Body of pancreas (tissue), 4 donors: ENCODE results near the gene KRT80.

ENCODE experiments used
- POLR2A ChIP-seq, 3 donors: fragments of 450-650 bp; IDR thresholded peaks; one replicate each; pipeline ENCODE4 v1.6.1; 2016; ENCODE audit warnings: antibody characterized with exemption in 3 of 3, mild to moderate bottlenecking in 2 of 3
- TF ChIP-seq, protein P1 (sequence below), 7 experiments: fragments of 450-650 bp in 4 of 7; fragments of 200-600 bp in 3 of 7; sonication (generic) in 3 of 7; IDR thresholded peaks; one replicate each; pipeline ENCODE4 v1.5.1; 2016 to 2019; ENCODE audit warnings: antibody characterized with exemption in 7 of 7

DNA sequence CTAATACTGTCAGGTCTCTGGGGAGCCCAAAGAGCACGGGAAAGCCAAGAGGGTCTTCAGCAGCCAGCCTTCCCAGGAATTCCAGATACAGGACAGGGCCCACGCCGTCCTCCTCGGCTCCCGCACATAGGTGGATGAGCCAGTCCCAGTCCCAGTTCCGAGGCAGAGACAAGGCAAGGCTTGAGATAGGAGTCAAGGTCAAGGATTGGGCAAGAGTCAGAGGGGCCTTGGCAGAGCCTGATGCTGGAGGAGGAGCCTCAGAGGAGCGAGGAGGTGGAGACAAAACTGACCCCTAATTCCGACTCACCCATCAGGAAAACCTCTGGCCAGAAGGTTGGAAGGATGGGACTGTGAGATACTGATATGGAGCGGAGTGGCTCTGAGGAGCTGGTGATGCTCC is 21.0 kb downstream of the KRT80 start:
- TF ChIP-seq, protein P1, sequence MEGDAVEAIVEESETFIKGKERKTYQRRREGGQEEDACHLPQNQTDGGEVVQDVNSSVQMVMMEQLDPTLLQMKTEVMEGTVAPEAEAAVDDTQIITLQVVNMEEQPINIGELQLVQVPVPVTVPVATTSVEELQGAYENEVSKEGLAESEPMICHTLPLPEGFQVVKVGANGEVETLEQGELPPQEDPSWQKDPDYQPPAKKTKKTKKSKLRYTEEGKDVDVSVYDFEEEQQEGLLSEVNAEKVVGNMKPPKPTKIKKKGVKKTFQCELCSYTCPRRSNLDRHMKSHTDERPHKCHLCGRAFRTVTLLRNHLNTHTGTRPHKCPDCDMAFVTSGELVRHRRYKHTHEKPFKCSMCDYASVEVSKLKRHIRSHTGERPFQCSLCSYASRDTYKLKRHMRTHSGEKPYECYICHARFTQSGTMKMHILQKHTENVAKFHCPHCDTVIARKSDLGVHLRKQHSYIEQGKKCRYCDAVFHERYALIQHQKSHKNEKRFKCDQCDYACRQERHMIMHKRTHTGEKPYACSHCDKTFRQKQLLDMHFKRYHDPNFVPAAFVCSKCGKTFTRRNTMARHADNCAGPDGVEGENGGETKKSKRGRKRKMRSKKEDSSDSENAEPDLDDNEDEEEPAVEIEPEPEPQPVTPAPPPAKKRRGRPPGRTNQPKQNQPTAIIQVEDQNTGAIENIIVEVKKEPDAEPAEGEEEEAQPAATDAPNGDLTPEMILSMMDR (IDR thresholded peaks at IDR 0.05) = no peak
- TF ChIP-seq POLR2A (IDR thresholded peaks at IDR 0.05) = no peak
